ENCODE data around the gene CRYL1.

- TF ChIP-seq MYC (IDR thresholded peaks at IDR 0.05; ENCODE audit: borderline replicate concordance, low read length): no peak
- TF ChIP-seq MAX (IDR thresholded peaks at IDR 0.05): no peak
- TF ChIP-seq CTCF (IDR thresholded peaks at IDR 0.05): no peak
- no peak for TF ChIP-seq ZC3H11A (IDR thresholded peaks at IDR 0.05)
- TF ChIP-seq POLR2A (IDR thresholded peaks at IDR 0.05; ENCODE audit: low read length): no peak
- no peak for TF ChIP-seq BHLHE40 (IDR thresholded peaks at IDR 0.05; ENCODE audit: low read depth, low read length)
- TF ChIP-seq USF2 (IDR thresholded peaks at IDR 0.05): no peak
Observed at GRCh38 chr13:20415694-20416107, 110.0 kb downstream of the CRYL1 start.
